HL-60 (cell line): ENCODE measurements around the gene KIF26B.
"Not testable (repeated sequence)": the region's sequence is repeated elsewhere in the genome, so short reads cannot be mapped to it uniquely, and the experiment has no call there.

Experiments
- DNase-seq, 2 experiments: peaks; one replicate each; pipeline ENCODE4 v3.0.0-alpha.2; 2010 to 2020; ENCODE audit warnings: low read depth in 1 of 2, low spot score in 1 of 2
- H3K27ac ChIP-seq: fragments of 250-450 bp; sonication (Bioruptor Pico); replicated peaks from 2 replicates; pipeline ENCODE4 v1.5.1; 2020; ENCODE audit warnings: mild to moderate bottlenecking, moderate library complexity
- H3K27me3 ChIP-seq: fragments of 250-450 bp; sonication (Bioruptor Pico); 2 replicates; pipeline ENCODE4 v1.5.1; 2021; ENCODE audit warnings: mild to moderate bottlenecking, moderate library complexity; ENCODE audit not compliant: insufficient read depth, poor library complexity, severe bottlenecking
- H3K4me3 ChIP-seq: replicated peaks from 2 replicates; pipeline ENCODE4 v1.5.1; 2011; ENCODE audit warnings: mild to moderate bottlenecking, control low read depth, low read length; ENCODE audit not compliant: insufficient read depth
- CTCF ChIP-seq: IDR thresholded peaks from one replicate; pipeline ENCODE4 v1.5.1; 2011; ENCODE audit warnings: low read length, control low read depth, inconsistent platforms; ENCODE audit not compliant: insufficient read depth
- GABPA ChIP-seq: IDR thresholded peaks from 2 replicates; pipeline ENCODE4 v1.6.1; 2012; ENCODE audit warnings: low read depth
- POLR2AphosphoS5 ChIP-seq: IDR thresholded peaks from 2 replicates; pipeline ENCODE4 v1.6.1; 2012; ENCODE audit warnings: low read depth
- REST ChIP-seq: IDR thresholded peaks from 2 replicates; pipeline ENCODE4 v1.6.1; 2012; ENCODE audit warnings: low read depth; ENCODE audit not compliant: insufficient replicate concordance
- SPI1 ChIP-seq: IDR thresholded peaks from 2 replicates; pipeline ENCODE4 v1.6.1; 2012; ENCODE audit warnings: low read depth, mild to moderate bottlenecking, borderline replicate concordance

KIF26B gene

GRCh38 chr1:245728035-245728434, 573.2 kb downstream of the KIF26B start:
- H3K27ac ChIP-seq, H3K27me3 ChIP-seq, DNase-seq, H3K4me3 ChIP-seq: not testable (repeated sequence)

GRCh38 chr1:245730801-245731200, 576.0 kb downstream of the KIF26B start:
- no peak overlapping the region for H3K27ac ChIP-seq
- TF ChIP-seq SPI1 (no peak), REST (no peak), GABPA (no peak), POLR2AphosphoS5 (no peak), CTCF (no peak)
- no peaks in the 10 kb centered on the region for H3K27me3 ChIP-seq
- no peak for DNase-seq
- no peak overlapping the region for H3K4me3 ChIP-seq

- H3K4me3 ChIP-seq, H3K27me3 ChIP-seq, H3K27ac ChIP-seq, DNase-seq: not testable (repeated sequence)
Measured at GRCh38 chr1:245740336-245740735, 585.6 kb downstream of the KIF26B start.

- H3K27ac ChIP-seq = no peak overlapping the region
- no peak for DNase-seq
- TF ChIP-seq GABPA (no peak), POLR2AphosphoS5 (no peak), CTCF (no peak), SPI1 (no peak)
- no peak overlapping the region for H3K4me3 ChIP-seq
- no peaks in the 10 kb centered on the region for H3K27me3 ChIP-seq
Measured at GRCh38 chr1:245742896-245743295, 588.1 kb downstream of the KIF26B start.

GRCh38 chr1:245748240-245748639, 593.5 kb downstream of the KIF26B start:
- no peak overlapping the region for H3K27ac ChIP-seq
- H3K4me3 ChIP-seq = no peak overlapping the region
- TF ChIP-seq GABPA (no peak), REST (no peak), SPI1 (no peak), CTCF (no peak), POLR2AphosphoS5 (no peak)
- no peak for DNase-seq
- H3K27me3 ChIP-seq = no peaks in the 10 kb centered on the region
